ENCODE data around the gene FBXL15.

Gene FBXL15

DNA sequence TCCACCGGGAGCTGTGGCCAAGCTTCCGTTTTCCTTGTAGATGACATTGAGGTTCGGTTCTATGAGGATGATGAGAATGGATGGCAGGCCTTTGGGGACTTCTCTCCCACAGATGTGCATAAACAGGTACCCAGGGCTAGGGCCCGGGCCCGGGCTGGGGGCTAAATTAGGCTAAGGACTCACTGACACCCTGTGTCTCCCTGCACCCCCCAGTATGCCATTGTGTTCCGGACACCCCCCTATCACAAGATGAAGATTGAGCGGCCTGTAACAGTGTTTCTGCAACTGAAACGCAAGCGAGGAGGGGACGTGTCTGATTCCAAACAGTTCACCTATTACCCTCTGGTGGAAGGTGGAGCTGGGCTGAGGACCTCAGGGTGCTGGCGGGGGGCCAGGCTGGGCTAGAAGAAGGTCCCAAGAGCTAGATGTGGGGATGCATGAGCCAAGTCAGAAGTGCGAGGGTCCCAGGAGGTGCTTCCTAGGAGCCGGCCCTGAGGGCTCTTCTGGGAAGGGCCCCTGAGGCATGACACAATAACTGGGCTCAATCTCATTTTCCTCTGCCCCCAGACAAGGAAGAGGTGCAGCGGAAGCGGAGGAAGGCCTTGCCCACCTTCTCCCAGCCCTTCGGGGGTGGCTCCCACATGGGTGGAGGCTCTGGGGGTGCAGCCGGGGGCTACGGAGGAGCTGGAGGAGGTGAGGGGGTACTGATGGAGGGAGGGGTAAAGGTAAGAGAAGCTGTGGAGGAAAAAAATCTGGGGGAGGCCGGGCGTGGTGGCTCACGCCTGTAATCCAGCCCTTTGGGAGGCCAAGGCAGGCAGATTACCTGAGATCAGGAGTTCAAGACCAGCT, 22.2 kb upstream of the FBXL15 start:
- no peak for DNase-seq

DNA sequence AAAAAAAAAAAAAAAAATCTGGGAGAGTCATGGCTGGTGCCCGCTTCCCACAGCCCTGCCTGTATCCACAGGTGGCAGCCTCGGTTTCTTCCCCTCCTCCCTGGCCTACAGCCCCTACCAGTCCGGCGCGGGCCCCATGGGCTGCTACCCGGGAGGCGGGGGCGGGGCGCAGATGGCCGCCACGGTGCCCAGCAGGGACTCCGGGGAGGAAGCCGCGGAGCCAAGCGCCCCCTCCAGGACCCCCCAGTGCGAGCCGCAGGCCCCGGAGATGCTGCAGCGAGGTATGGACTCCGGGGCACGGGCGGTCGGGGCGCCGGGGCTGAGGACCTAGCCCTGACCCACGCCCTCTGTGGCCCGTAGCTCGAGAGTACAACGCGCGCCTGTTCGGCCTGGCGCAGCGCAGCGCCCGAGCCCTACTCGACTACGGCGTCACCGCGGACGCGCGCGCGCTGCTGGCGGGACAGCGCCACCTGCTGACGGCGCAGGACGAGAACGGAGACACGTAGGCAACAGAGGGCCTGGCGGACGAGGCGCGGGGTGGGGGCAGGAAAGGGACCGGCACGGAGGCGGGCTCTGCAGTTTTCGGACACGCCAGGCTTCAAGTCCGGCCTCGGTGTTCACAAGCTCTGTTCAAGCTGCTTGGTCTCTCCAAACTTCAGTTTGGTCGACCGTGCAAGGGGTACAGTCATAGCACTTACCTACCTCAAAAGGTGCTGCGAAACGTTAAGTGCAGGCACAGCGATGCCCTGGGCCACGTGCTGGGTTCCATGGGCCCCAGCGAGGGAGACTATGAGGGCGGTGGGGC, 21.2 kb upstream of the FBXL15 start:
- peak; percentile 83 for DNase-seq

GRCh38 chr10:102400076-102400475, 20.6 kb upstream of the FBXL15 start:
- no peak for DNase-seq

DNA sequence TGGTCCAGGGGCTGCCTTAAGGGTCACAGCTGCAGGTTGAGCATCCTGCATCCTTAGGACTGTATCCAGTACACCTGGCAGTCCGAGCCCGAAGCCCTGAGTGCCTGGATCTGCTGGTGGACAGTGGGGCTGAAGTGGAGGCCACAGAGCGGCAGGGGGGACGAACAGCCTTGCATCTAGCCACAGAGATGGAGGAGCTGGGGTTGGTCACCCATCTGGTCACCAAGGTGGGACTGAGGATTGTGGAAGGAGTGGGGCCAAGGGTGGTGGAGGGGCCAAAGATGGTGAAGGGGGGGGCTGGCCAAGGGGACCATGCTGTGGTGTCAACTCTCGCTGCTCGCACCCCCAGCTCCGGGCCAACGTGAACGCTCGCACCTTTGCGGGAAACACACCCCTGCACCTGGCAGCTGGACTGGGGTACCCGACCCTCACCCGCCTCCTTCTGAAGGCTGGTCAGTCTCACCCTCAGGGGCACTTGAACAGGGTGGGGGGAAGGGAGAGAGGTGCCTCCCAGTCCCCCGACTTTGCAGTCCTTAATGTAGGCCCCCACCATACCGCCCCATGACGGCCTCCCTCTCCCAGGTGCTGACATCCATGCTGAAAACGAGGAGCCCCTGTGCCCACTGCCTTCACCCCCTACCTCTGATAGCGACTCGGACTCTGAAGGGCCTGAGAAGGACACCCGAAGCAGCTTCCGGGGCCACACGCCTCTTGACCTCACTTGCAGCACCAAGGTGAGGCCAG, 19.9 kb upstream of the FBXL15 start:
- no peak for DNase-seq

GRCh38 chr10:102401342-102401654, 19.3 kb upstream of the FBXL15 start:
- no peak for DNase-seq

DNA sequence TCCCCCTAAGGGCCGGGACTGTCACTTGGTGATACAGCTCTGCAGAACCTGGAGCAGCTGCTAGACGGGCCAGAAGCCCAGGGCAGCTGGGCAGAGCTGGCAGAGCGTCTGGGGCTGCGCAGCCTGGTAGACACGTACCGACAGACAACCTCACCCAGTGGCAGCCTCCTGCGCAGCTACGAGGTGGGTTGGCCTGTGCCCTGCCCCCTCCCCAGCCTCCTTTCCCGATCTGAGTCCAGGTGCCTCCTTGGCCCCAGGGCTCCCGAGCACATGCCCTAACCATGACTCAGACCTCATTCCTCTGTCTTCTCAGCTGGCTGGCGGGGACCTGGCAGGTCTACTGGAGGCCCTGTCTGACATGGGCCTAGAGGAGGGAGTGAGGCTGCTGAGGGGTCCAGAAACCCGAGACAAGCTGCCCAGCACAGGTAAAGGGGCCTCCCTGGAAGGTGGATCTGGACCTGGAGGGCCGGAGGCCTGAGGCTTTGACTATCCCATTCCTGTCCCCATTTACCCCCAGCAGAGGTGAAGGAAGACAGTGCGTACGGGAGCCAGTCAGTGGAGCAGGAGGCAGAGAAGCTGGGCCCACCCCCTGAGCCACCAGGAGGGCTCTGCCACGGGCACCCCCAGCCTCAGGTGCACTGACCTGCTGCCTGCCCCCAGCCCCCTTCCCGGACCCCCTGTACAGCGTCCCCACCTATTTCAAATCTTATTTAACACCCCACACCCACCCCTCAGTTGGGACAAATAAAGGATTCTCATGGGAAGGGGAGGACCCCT, 18.7 kb upstream of the FBXL15 start:
- DNase-seq, result no peak

DNA sequence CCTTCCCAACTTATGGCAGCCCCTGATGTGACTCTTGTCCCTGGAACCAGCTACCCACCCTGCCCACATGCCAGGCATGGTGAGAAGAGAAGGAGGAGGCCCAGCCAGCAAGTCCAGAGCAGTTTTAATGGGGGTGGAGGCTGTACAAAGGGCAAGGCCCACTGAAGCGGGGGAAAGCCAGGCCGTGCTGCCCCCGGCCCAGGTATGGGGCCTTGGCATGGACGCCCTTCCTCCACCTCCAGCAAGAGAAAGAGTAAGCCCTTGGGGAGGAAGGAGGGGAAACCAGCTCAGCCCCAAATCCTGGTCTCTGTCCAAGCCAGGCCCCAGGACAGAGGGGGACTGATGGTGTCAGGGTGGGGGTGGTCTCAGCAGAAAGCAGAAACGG, 18.1 kb upstream of the FBXL15 start:
- no peak for DNase-seq

DNA sequence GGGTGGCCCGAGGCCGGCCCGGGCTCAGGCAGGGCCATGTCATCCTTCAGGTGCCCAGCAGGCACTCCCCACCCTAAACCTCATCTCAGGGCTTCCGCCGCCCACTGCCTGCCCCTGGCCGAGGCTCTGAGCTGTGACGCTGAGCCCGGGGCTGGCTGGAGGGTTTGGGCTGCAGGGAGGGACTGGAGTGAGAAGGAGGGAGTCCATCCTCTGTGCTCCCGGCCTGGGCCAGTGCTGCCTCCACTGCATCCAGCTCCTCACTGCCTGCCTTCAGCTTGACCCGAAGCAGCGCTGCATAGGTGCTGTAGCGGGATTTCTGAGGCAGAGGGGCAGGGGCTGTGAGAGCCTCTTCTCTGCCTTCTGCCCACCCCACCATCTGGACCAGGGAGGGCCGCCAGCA, 17.5 kb upstream of the FBXL15 start:
- no peak for DNase-seq

DNA sequence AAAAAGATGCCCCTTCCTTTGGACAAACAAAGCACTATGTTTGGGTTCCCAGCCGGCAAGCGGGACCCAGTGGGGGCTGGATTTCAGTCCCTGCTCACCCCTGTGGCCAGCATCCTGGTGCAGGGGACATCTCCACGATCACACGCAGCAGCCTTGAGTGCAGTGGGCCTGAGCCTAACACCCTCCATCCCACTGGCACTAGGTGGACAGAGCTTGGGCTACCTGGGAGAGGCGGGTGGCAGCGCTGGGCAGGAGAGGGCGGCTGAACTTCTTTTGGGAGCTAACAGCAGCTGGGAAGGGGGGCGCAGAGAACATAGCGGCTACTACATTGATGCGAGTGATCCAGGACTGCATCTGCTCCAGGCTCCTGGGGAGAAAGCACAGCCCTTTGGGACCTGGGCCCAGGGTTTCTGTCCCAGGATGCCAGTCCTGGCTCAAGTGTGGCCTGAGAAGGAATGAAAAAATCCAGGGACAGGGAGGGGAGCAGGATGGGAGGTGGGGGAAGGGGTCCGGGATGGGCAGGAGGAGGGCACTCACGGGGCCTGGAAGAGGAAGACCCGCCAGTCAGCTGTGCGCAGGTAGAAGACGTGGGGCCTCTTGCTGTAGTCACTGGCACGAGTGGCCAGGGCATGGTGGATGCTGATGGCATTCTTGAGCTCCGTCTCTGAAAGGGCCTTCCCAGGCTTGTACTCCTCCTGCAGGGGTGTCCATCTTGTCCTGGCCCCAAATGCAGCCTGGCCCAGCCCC, 16.1 kb upstream of the FBXL15 start:
- DNase-seq, result no peak

DNA sequence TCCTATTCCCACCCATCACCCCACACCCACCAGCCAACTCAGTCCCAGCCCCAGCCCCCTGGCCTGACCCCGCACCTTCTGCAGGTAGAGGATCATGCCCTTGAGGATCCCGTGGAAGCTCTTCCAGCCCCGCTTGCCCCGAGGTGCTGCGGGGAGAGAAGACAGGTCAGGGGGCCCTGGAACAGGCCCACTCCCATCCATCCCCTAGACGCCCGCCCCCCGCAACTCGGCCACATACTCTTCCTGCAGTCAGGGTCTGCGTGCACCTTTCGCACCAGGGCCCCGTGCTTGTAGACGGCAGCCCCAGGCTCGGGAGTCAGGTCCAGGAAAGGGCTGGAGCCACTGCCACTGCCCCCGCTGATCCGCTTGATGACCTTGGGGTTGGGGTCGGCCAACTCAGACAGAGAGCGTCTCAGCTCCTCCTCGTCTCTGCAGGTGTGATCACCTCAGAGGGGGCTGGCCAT, 15.5 kb upstream of the FBXL15 start:
- no peak for DNase-seq

DNA sequence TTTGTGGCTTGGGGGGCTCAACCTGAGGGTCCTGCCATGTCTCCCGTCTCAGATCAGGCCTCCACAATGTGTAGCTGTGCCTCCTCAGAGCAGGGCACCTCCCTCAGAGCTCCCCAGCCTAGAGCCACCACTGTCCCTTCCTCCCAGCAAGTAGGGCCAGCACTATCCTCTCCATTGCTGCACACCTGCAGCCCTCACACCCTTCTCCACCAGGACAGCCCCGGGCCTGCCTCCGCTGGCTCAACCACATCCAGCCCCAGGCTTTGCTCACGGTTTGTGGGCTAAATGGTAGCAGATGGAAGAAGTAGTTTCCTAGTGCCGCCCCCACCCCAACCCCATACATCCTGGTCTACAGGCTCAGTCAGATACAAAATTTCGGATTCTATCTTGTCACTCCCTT, 15.0 kb upstream of the FBXL15 start:
- no peak for DNase-seq

GRCh38 chr10:102406815-102407214, 13.8 kb upstream of the FBXL15 start:
- DNase-seq, result no peak

- DNase-seq, result no peak
Measured at GRCh38 chr10:102407425-102408130, 13.1 kb upstream of the FBXL15 start.

- DNase-seq, result no peak
Measured at GRCh38 chr10:102408131-102408727, 12.4 kb upstream of the FBXL15 start.

DNA sequence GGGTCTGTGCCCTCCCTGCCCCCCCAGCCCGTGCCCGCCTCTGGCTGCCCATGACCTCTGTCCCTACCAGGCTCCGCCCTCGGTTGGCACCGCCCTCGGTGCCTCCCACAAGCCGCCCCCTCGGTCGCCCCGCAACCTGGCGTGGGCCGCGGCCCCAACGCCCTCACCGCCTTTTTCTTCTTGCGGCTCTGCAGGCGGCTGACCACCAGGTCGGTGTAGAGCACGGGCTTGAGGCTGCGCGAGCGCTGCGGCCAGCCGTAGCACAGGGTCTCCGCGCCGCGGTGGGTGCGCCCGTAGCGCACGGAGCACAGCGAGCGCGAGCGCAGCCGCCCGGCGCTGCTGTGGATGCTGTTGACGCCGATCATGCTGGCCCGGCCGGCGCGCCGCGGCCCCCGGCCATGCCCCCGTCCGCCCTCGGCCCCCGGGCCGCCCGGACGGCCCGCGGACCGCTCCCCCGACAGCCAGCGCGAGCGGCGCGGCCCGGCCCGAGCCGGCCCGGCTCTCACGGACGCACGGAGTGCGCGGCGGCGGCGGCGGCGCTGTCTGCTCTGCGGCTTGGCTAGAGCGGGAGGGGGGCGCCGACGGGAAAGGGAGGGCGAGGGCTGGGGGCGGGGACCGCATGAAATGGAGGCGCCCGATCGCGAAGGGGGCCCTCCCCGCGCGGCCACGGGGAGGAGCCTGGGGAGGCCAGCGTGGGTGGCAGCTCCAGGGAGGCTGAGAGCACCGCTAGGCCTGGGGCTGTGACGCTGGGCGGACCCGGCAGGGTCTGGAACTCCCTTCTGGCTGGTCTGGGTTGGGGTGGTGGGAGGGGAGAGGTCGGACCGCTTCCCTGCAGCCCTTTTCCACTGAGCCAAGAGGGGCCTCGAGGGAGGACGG, 11.7 kb upstream of the FBXL15 start:
- DNase-seq, result no peak

DNA sequence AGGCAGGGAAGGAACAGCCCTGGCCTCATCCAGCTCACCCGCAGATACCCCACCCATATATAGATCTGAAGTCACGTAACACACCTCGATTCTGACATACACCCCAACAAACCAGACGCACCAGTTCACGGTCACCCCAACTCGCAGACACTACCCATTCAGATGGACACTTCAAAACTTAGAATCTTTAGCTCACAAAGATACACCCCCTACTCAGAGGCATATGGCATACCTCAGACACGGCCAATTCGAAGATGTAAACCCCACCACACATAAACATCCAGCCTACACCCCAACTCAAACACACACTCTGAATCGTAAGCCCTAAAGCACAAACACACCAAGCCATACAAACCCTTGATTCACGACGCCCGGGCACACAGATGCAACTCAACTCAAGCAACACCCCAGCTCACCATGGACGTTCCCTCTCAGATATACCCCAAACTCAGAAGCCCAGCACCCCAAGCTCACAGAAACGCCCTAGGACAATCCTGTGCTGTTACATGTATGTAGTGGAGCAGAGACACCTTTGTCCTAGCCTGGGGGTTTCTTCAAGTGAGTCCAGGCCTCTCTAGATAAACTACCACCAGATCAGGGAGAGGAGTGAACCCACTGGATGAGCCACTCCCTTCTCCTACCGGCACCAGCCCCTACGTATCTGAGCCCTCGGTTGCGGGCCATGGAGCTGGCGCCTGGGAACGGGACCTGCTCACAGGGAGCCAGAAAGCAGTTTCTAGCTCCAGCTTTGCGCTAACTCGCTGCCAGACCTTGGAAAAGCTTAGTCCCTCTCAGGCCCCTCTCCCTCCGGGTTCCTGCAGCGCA, 10.8 kb upstream of the FBXL15 start:
- DNase-seq, result no peak

DNA sequence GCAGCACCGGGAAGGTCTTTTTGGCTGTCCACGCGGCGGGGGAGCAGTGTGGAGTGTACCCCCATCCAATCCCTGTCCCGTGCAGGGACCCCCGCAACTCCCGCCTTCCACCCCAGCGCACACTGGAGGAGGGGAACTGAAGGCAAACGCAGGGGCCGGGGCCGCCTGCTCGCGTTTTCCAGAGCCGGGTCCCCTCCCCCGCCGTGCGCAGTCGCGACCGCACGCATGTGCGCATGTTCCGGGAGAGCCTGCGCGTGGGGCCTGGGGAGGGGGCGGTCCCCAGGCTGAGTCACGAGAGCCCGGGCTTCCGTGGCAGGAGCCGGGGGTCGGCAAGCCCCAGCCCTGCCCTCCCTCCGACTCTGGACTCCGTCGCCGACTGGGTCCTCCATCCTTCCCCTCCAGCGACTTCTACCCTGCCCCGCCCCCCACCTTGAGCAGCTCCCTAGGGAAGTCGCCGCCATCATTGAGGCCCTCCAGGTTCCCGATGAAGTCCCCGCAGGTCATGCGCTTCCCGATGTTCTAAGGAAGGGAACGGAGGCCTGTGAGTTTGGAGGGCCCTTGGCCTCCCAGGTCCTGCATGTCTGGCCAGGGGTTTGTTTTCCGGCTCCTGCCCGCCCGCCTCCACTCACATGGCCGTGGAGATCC, 10.1 kb upstream of the FBXL15 start:
- DNase-seq, result no peak
